ENCODE measurements around the gene AVP.

DNA sequence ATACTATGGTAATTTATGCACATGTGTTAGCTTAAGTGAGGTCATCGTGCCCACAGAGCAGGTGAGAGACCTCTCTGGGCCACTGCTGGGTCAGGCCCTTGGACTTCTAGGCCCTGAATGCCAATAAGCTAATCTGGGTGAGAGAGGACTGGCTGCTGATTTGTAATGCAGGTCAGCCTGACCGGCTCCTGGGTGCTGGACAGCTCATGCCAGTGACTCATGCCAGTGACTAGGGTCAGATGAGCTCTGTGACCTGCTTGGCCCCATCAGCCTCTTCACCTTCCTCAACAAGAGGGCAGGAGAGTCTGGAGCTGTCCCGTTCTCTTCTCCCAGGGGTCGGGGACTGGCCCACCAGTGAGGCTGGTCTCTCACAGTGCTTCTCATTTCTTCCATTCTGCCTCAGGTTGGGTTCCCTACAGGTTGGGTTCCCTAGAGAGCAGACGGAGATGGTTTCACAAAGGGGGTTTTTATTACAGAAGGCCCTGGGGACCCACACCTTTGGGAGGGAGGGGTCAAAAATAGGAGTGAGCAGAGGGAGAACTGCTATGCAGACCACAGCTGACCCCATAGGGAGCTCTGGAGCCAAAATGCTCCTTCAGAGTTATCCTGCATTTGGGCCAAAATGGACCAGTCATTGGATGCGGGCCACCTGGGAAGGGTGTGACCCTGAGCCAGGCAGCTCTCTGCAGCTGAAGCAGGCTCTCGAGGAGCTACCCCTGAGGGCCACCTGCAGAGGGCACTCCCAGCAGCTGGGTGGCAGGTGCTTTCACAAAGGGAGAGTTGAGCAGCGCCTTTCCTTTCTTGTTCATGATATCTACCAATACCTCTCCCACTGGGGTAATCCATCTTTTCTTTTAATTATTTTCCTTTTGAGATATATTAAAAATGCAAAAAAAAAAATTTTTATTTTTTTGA is 15.3 kb downstream of the AVP start:
- TF ChIP-seq SPI1 (IDR thresholded peaks at IDR 0.05; ENCODE audit: low read depth, low read length) (no peak), POLR2AphosphoS5 (IDR thresholded peaks at IDR 0.05; ENCODE audit: low read depth, low read length) (no peak)

Data from GM12891 (cell line).